Uterus (tissue), 2 donors: ENCODE results near the gene HAO2.

ENCODE experiments used
- CTCF ChIP-seq, 4 experiments: fragments of 200-600 bp in 2 of 4; fragments of 450-650 bp in 2 of 4; sonication (generic) in 2 of 4; IDR thresholded peaks; one replicate each; pipeline ENCODE4 v1.5.1; 2016 to 2019; ENCODE audit warnings: antibody characterized with exemption in 4 of 4, mild to moderate bottlenecking in 2 of 4, moderate library complexity in 1 of 4
- POLR2A ChIP-seq, 2 donors: fragments of 450-650 bp; IDR thresholded peaks; one replicate each; pipeline ENCODE4 v1.6.1; 2016; ENCODE audit warnings: antibody characterized with exemption in 2 of 2, mild to moderate bottlenecking in 1 of 2, moderate library complexity in 1 of 2

- TF ChIP-seq CTCF (IDR thresholded peaks at IDR 0.05), result no peak
- no peak for TF ChIP-seq POLR2A (IDR thresholded peaks at IDR 0.05)
Measured at GRCh38 chr1:119391749-119392148, 23.2 kb downstream of the HAO2 start.
